GM12878 (cell line): ENCODE results near the gene SYNGR3. TPM values are rescaled to one million over a fixed set of nuclear protein-coding genes. Genes with fewer than 3 reads are reported as not detected.

Experiments used
- ATAC-seq: fragments of 200-7000 bp; cut with Tn5 transposase; 3 replicates; pipeline ENCODE4 v1.9.1; 2020; ENCODE audit warnings: mild to moderate bottlenecking, moderate library complexity
- BruUV-seq: library from RNA; stranded (reverse); fragments of 400-500 nt; replicated peaks from 2 replicates; lab custom pipeline; 2021; lab: Mats Ljungman, UMichigan
- CTCF ChIA-PET: fragments of 300-600 bp; sonication (Branson Sonifier 250); formaldehyde crosslinking; extraction: SDS; loops from one replicate; lab custom pipeline; 2021; ENCODE audit warnings: inconsistent platforms; lab: Yijun Ruan, JAX
- POLR2A ChIA-PET: fragments of 350-600 bp; formaldehyde crosslinking; extraction: SDS; loops from one replicate; lab custom pipeline; 2021; ENCODE audit warnings: inconsistent platforms; lab: Charles Lee
- RAD21 ChIA-PET: fragments of 300-600 bp; sonication (Branson Sonifier 250); formaldehyde crosslinking; loops from one replicate; lab custom pipeline; 2023; ENCODE audit warnings: antibody characterized with exemption; ENCODE audit not compliant: unreplicated experiment; lab: Charles Lee
- SMC1A ChIA-PET: fragments of 300-600 bp; sonication (Branson Sonifier 250); formaldehyde crosslinking; loops from one replicate; lab custom pipeline; 2023; ENCODE audit not compliant: unreplicated experiment, uncharacterized antibody; lab: Charles Lee
- DNase-seq: peaks from one replicate; pipeline ENCODE4 v3.0.0-alpha.2; 2011; ENCODE audit warnings: low read depth, low spot score
- FAIRE-seq: peaks from 3 replicates; lab custom pipeline; 2011; peaks lifted over from hg19 to GRCh38; lab: Jason Lieb, UNC
- H2AFZ ChIP-seq: 2 replicates; pipeline ENCODE4 v1.6.0; 2011; ENCODE audit warnings: low read depth, low read length, control low read depth; ENCODE audit not compliant: control insufficient read depth
- H3K27ac ChIP-seq: 2 replicates; pipeline ENCODE4 v1.5.1; 2011; ENCODE audit warnings: control low read depth; ENCODE audit not compliant: control insufficient read depth, insufficient read depth
- H3K27me3 ChIP-seq, 2 experiments: replicated peaks in 1 of 2; 2 replicates each; pipeline versions ENCODE4 v1.6.0 to v1.6.1; 2011; ENCODE audit warnings: low read length in 1 of 2; ENCODE audit not compliant: control insufficient read depth in 2 of 2, insufficient read depth in 2 of 2
- H3K36me3 ChIP-seq, 2 experiments: 2 replicates each; pipeline ENCODE4 v1.5.1; 2011; ENCODE audit warnings: low read length in 1 of 2; ENCODE audit not compliant: control insufficient read depth in 2 of 2, insufficient read depth in 2 of 2
- H3K4me1 ChIP-seq: 2 replicates; pipeline ENCODE4 v1.6.1; 2011; ENCODE audit warnings: mild to moderate bottlenecking, low read length, moderate library complexity, mixed read lengths; ENCODE audit not compliant: control insufficient read depth, insufficient read depth
- H3K4me2 ChIP-seq: 2 replicates; pipeline ENCODE4 v1.6.0; 2011; ENCODE audit warnings: control low read depth; ENCODE audit not compliant: control insufficient read depth, insufficient read depth
- H3K4me3 ChIP-seq: fragments of 200-600 bp; sonication (generic); 2 replicates; pipeline ENCODE4 v1.5.1; 2016
- H3K79me2 ChIP-seq: 2 replicates; pipeline ENCODE4 v1.6.0; 2011; ENCODE audit warnings: low read length; ENCODE audit not compliant: control insufficient read depth, insufficient read depth
- H3K9ac ChIP-seq: 2 replicates; pipeline ENCODE4 v1.8.0; 2011; ENCODE audit warnings: low read length, control low read depth, mixed read lengths; ENCODE audit not compliant: control insufficient read depth, insufficient read depth
- H3K9me3 ChIP-seq: replicated peaks from 3 replicates; pipeline ENCODE4 v1.5.1; 2011; ENCODE audit warnings: mild to moderate bottlenecking, low read length; ENCODE audit not compliant: control insufficient read depth, insufficient read depth
- H4K20me1 ChIP-seq: 2 replicates; pipeline ENCODE4 v1.6.0; 2011; ENCODE audit not compliant: control insufficient read depth, insufficient read depth
- BCL3 ChIP-seq: IDR thresholded peaks from 2 replicates; pipeline ENCODE4 v1.6.1; 2011; ENCODE audit warnings: borderline replicate concordance, low read depth, mild to moderate bottlenecking, moderate library complexity, low read length; ENCODE audit not compliant: insufficient read depth, poor library complexity, severe bottlenecking
- KAT2A ChIP-seq: conservative IDR thresholded peaks from 2 replicates; pipeline ENCODE4 v1.6.1; 2011; ENCODE audit warnings: low read depth, low read length; ENCODE audit not compliant: control insufficient read depth
- LARP7 ChIP-seq: fragments of 450-650 bp; IDR thresholded peaks from 2 replicates; pipeline ENCODE4 v1.6.1; 2017; ENCODE audit warnings: mild to moderate bottlenecking
- MTA2 ChIP-seq: fragments of 450-650 bp; IDR thresholded peaks from 2 replicates; pipeline ENCODE4 v1.6.1; 2016; ENCODE audit warnings: low read depth, mild to moderate bottlenecking, moderate library complexity
- MXI1 ChIP-seq: fragments of 150-350 bp; IDR thresholded peaks from 2 replicates; pipeline ENCODE4 v1.6.1; 2011; ENCODE audit warnings: low read depth, mild to moderate bottlenecking, inconsistent platforms, low read length, improper control_type of control experiment
- NR2C2 ChIP-seq: IDR thresholded peaks from 2 replicates; pipeline ENCODE4 v1.6.1; 2011; ENCODE audit warnings: borderline replicate concordance, low read depth; ENCODE audit not compliant: control insufficient read depth, insufficient read length
- RAD51 ChIP-seq: fragments of 450-650 bp; IDR thresholded peaks from 2 replicates; pipeline ENCODE4 v1.6.1; 2016; ENCODE audit warnings: moderate library complexity, mild to moderate bottlenecking, inconsistent platforms
- SPI1 ChIP-seq: IDR thresholded peaks from 2 replicates; pipeline ENCODE4 v1.6.1; 2011; ENCODE audit warnings: low read depth, mild to moderate bottlenecking, low read length, moderate library complexity, borderline replicate concordance; ENCODE audit not compliant: insufficient read depth
- SRF ChIP-seq, 2 experiments: IDR thresholded peaks; 2 replicates each; pipeline ENCODE4 v1.6.1; 2011; ENCODE audit warnings: low read depth in 2 of 2, low read length in 2 of 2, mild to moderate bottlenecking in 1 of 2, moderate library complexity in 1 of 2
- SUPT20H ChIP-seq: IDR thresholded peaks from 2 replicates; pipeline ENCODE4 v1.6.1; 2011; ENCODE audit warnings: low read depth, mild to moderate bottlenecking, low read length, moderate library complexity, borderline replicate concordance; ENCODE audit not compliant: control insufficient read depth
- SUZ12 ChIP-seq: fragments of 200-600 bp; sonication (generic); IDR thresholded peaks from one replicate; pipeline ENCODE4 v1.6.1; 2018; ENCODE audit warnings: antibody characterized with exemption, mild to moderate bottlenecking; ENCODE audit not compliant: unreplicated experiment
- USF2 ChIP-seq: IDR thresholded peaks from 2 replicates; pipeline ENCODE4 v1.6.1; 2011; ENCODE audit warnings: low read depth, low read length, improper control_type of control experiment, borderline replicate concordance
- YBX1 ChIP-seq: fragments of 450-650 bp; IDR thresholded peaks from 2 replicates; pipeline ENCODE4 v1.6.1; 2016; ENCODE audit warnings: antibody characterized with exemption
- ZBED1 ChIP-seq: IDR thresholded peaks from 2 replicates; pipeline ENCODE4 v1.6.1; 2016; ENCODE audit warnings: borderline replicate concordance
- WGBS: methylation state at CpG from one replicate; pipeline ENCODE4 v1.1.6; 2016; ENCODE audit warnings: low lambda C conversion rate; ENCODE audit not compliant: insufficient replicate concordance, insufficient coverage; ENCODE audit errors: missing lambda C conversion rate; 5-methylcytosine and 5-hydroxymethylcytosine counted together
- in situ Hi-C: fragments of 300-500 bp; cut with MboI; formaldehyde crosslinking; loops from 9 replicates; pipeline ENCODE4 v1.14.3; 2018; ENCODE audit warnings: mixed read lengths
- intact Hi-C: fragments of 100-400 bp; cut with micrococcal nuclease; formaldehyde crosslinking; loops from one replicate; pipeline ENCODE4 v1.14.2; 2022; ENCODE audit not compliant: unreplicated experiment
- polyA plus RNA-seq, 11 experiments: library from polyadenylated mRNA; depleted of rRNA in 4 of 11; unstranded in 6 of 11; stranded (reverse) in 5 of 11; fragments of >200 nt; fragmentation: Nextera tagmentation in 4 of 11; fragmentation: Illumina TruSeq in 1 of 11; extraction: Ambion mirVana in 4 of 11; extraction: Trizol in 1 of 11; gene quantifications; 1 replicate in 1 of 11; 2 replicates in 10 of 11; pipeline versions ENCODE4 v1.2.1 to v1.2.3, GENCODE V29; 2011 to 2016; ENCODE audit warnings: inconsistent platforms in 2 of 11, missing spikeins in 2 of 11, low read depth in 1 of 11
- total RNA-seq, 4 experiments: library from RNA; depleted of rRNA in 3 of 4; stranded (reverse); fragments of >200 nt in 3 of 4; fragmentation: Illumina TruSeq in 1 of 4; extraction: Trizol in 1 of 4; gene quantifications; 2 replicates each; pipeline versions ENCODE4 v1.2.1 to v1.2.3, GENCODE V29; 2013 to 2021
- TF ChIP-seq, protein P1 (sequence below): fragments of 450-650 bp; IDR thresholded peaks from 2 replicates; pipeline ENCODE4 v1.6.1; 2017; ENCODE audit warnings: mild to moderate bottlenecking, moderate library complexity

Gene SYNGR3
- total and polyA plus RNA-seq, 10 of the 15 experiments (the other 5 are each of a cell fraction or from before 2014, with no cell fraction given) = 1.2 to 18.1 (median 6.6) TPM

DNA sequence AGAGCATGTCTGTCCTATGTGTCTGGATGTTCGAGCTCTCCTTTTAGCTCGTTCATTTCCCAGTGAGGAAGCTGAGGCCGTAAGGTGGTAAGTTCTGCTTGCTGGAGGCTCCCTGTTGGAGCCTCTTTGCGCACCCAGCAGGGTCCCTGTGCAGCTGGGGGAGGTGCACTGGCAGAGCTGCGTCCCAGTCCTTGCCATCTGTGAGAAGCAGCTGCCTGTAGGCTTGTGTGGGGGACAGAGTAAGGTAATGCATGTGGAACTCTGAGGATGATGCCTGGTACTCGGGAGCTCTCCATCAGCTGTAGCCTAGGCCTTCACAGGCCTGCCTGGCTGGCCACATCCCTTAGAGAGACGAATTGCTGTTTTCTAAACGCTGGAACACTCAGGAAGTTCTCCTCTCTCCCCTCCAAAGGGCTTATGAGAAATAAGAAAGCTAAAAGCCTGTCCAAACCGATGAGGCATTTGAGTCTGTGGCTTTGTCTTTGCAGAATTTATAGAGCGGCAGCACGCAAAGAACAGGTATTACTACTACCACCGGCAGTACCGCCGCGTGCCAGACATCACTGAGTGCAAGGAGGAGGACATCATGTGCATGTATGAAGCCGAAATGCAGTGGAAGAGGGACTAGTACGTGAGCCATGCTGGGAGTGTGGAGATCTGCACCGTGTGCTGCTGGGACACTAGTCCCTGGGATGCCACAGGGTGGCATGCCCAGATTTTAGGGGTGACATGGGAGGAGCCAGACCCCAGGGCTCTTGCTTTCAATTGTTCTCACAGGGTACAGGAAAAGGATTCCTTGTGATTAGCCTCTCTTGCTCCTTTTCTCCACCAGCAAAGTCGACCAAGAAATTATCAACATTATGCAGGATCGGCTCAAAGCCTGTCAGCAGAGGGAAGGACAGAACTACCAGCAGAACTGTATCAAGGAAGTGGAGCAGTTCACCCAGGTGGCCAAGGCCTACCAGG lies 28.8 kb upstream of the SYNGR3 start:
- in situ Hi-C loops (no loop called here), intact Hi-C loops (no loop called here)
- SMC1A ChIA-PET = interaction anchor here (1.1 to 1.4 kb wide), 2 partner anchors 11 to 43 kb away, joined by 3 to 7 read pairs; partner anchors contain the start of gene TBL3
- peak overlapping the region; percentile 37 for H3K27ac ChIP-seq
- H3K4me3 ChIP-seq = peak overlapping the region; percentile 83
- peak; percentile 18 for FAIRE-seq
- peak overlapping the region; percentile 73 for H3K4me2 ChIP-seq
- CTCF ChIA-PET = interaction anchor here (1.0 to 1.6 kb wide), 3 partner anchors 15 to 43 kb away, joined by 4 to 6 read pairs (median 5); no protein-coding TSS in a partner anchor
- peaks cover 6% of the 10 kb centered on the region; the same call in 1 of the 2 replicates for H4K20me1 ChIP-seq
- H3K9ac ChIP-seq = peak overlapping the region; percentile 89
- peaks cover 19% of the 10 kb centered on the region for H3K4me1 ChIP-seq
- peaks cover 11 to 13% of the 10 kb centered on the region in 2 experiments; a peak in 3 of 4 replicates for H3K36me3 ChIP-seq
- DNase-seq = no peak
- H2AFZ ChIP-seq = no peak overlapping the region
- TSS peak; percentile 54 for BruUV-seq
- WGBS = 5% methylated on average over 20 of the region's 20 CpGs
- no peaks in the 10 kb centered on the region for H3K9me3 ChIP-seq
- RAD21 ChIA-PET = interaction anchor here (1.0 to 1.1 kb wide), 4 partner anchors 18 to 180 kb away, joined by 3 to 4 read pairs (median 4); partner anchors contain the start of genes MSRB1, NOXO1, NUBP2 and SPSB3
- ATAC-seq = peak; percentile 28
- H3K27me3 ChIP-seq = no peaks in the 10 kb centered on the region
- H3K79me2 ChIP-seq = peaks cover 61% of the 10 kb centered on the region
- POLR2A ChIA-PET = interaction anchor here (0.7 to 2.2 kb wide), 5 partner anchors 10 to 721 kb away, joined by 3 to 13 read pairs (median 3); partner anchors contain the start of genes KCTD5, NTHL1, SYNGR3 and TBL3
- TF ChIP-seq NR2C2 (no peak), SRF (IDR thresholded peaks at IDR 0.05; ENCODE audit: low read depth in 2 of 2, low read length in 2 of 2) (no peak), SPI1 (no peak), USF2 (no peak), ZBED1 (peak; percentile 94), KAT2A (no peak), LARP7 (0 out of 2 replicates have a peak, but pooled peaks have one; percentile 10), SUPT20H (no peak), YBX1 (no peak), BCL3 (peak; percentile 65), SUZ12 (no peak), MTA2 (no peak), RAD51 (no peak), MXI1 (no peak)
- TF ChIP-seq, protein P1, sequence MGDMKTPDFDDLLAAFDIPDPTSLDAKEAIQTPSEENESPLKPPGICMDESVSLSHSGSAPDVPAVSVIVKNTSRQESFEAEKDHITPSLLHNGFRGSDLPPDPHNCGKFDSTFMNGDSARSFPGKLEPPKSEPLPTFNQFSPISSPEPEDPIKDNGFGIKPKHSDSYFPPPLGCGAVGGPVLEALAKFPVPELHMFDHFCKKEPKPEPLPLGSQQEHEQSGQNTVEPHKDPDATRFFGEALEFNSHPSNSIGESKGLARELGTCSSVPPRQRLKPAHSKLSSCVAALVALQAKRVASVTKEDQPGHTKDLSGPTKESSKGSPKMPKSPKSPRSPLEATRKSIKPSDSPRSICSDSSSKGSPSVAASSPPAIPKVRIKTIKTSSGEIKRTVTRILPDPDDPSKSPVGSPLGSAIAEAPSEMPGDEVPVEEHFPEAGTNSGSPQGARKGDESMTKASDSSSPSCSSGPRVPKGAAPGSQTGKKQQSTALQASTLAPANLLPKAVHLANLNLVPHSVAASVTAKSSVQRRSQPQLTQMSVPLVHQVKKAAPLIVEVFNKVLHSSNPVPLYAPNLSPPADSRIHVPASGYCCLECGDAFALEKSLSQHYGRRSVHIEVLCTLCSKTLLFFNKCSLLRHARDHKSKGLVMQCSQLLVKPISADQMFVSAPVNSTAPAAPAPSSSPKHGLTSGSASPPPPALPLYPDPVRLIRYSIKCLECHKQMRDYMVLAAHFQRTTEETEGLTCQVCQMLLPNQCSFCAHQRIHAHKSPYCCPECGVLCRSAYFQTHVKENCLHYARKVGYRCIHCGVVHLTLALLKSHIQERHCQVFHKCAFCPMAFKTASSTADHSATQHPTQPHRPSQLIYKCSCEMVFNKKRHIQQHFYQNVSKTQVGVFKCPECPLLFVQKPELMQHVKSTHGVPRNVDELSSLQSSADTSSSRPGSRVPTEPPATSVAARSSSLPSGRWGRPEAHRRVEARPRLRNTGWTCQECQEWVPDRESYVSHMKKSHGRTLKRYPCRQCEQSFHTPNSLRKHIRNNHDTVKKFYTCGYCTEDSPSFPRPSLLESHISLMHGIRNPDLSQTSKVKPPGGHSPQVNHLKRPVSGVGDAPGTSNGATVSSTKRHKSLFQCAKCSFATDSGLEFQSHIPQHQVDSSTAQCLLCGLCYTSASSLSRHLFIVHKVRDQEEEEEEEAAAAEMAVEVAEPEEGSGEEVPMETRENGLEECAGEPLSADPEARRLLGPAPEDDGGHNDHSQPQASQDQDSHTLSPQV = no peak
